Loucy (cell line): ENCODE measurements around the gene GTF3C1.

Source experiments
- H2AFZ ChIP-seq: fragments of 200-600 bp; sonication (generic); 2 replicates; pipeline ENCODE4 v1.6.0; 2016; ENCODE audit warnings: antibody characterized with exemption, mild to moderate bottlenecking, low read length, moderate library complexity
- H3F3A ChIP-seq: fragments of 200-600 bp; 2 replicates; pipeline ENCODE4 v1.6.0; 2016; ENCODE audit warnings: antibody characterized with exemption, low read depth, mild to moderate bottlenecking
- H3K27me3 ChIP-seq: fragments of 200-600 bp; sonication (generic); 2 replicates; pipeline ENCODE4 v1.6.1; 2014; ENCODE audit warnings: low read length, mild to moderate bottlenecking; ENCODE audit not compliant: insufficient read depth, poor library complexity, severe bottlenecking
- H3K36me3 ChIP-seq: fragments of 200-600 bp; sonication (generic); 2 replicates; pipeline ENCODE4 v1.6.1; 2016; ENCODE audit warnings: low read length; ENCODE audit not compliant: insufficient read depth
- H3K4me1 ChIP-seq: fragments of 200-600 bp; sonication (generic); 2 replicates; pipeline ENCODE4 v1.5.1; 2014; ENCODE audit warnings: low read length, mild to moderate bottlenecking; ENCODE audit not compliant: insufficient read depth, poor library complexity, severe bottlenecking
- H3K4me2 ChIP-seq: fragments of 200-600 bp; sonication (generic); 2 replicates; pipeline ENCODE4 v1.6.0; 2014; ENCODE audit warnings: antibody characterized with exemption, low read length, low read depth, mild to moderate bottlenecking; ENCODE audit not compliant: poor library complexity, severe bottlenecking
- H3K4me3 ChIP-seq: fragments of 200-600 bp; sonication (generic); 2 replicates; pipeline ENCODE4 v1.5.1; 2014; ENCODE audit warnings: low read length, mild to moderate bottlenecking, mixed read lengths; ENCODE audit not compliant: poor library complexity, severe bottlenecking
- H3K79me2 ChIP-seq: fragments of 200-600 bp; sonication (generic); 2 replicates; pipeline ENCODE4 v1.6.1; 2014; ENCODE audit warnings: low read length; ENCODE audit not compliant: insufficient read depth
- H3K9ac ChIP-seq: fragments of 200-600 bp; sonication (generic); 2 replicates; pipeline ENCODE4 v1.6.0; 2014; ENCODE audit warnings: mild to moderate bottlenecking, low read depth, low read length, moderate library complexity; ENCODE audit not compliant: poor library complexity, severe bottlenecking
- H3K9me2 ChIP-seq: fragments of 200-600 bp; sonication (generic); replicated peaks from 2 replicates; pipeline ENCODE4 v1.6.1; 2016; ENCODE audit warnings: low read depth, low read length, mixed read lengths
- H3K9me3 ChIP-seq: fragments of 200-600 bp; sonication (generic); 2 replicates; pipeline ENCODE4 v1.6.1; 2014; ENCODE audit warnings: mild to moderate bottlenecking, antibody characterized with exemption, low read length, low read depth; ENCODE audit not compliant: insufficient read depth
- H4K20me1 ChIP-seq: fragments of 200-600 bp; sonication (generic); 2 replicates; pipeline ENCODE4 v1.6.0; 2014; ENCODE audit warnings: antibody characterized with exemption, low read length, mild to moderate bottlenecking; ENCODE audit not compliant: insufficient read depth, poor library complexity, severe bottlenecking
- EZH2phosphoT487 ChIP-seq: fragments of 200-600 bp; IDR thresholded peaks from 2 replicates; pipeline ENCODE4 v1.6.1; 2018; ENCODE audit warnings: antibody characterized with exemption, mild to moderate bottlenecking, moderate library complexity, borderline replicate concordance
- TF ChIP-seq, protein P1 (sequence below): fragments of 200-600 bp; sonication (generic); conservative IDR thresholded peaks from 2 replicates; pipeline ENCODE4 v1.5.1; 2014; ENCODE audit warnings: mild to moderate bottlenecking, antibody characterized with exemption, low read length

GTF3C1 gene

DNA sequence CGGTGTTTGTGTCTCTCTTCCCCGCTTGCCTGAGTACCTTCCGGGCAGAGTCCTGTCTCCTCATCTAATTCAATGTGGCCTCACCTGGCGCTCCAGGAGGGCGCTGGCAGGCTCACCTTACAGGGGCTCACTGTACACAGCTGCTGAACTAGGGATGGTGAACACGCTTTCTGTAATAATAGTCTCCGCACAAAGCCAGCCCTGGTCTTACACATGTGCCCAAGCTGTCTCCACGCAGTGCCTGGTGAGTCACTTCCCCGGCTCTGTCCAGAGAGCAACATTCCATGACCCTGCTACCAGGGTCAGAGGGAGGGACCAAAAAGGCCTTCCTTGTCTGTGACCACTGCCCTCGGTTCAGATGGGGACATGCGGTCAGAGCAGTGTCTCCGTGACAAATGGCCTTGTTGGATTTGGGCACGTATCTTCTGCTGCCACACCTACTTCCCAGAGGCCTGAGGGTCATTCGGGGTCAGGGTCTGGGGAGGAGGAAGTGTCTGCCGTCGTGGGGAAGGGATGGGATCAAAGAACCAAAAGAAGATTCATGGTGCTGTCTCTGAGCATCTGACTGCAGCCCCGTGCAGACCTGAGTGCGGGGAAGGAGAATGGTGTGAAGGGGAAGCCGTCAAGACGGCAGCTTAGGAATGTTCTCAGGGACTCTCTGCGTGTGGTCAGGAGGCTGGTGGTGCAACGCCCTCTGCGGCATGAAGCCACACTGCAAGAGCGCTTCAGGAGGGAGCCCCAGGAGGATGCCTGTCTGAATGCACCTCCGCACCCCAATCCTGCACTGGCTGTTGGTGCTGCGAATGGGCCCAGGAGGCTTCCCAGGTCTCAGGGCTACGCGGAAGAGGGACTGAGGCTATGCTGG is 78.9 kb downstream of the GTF3C1 start:
- Histone ChIP-seq H3F3A (no peaks in the 10 kb centered on the region), H2AFZ (no peak overlapping the region), H4K20me1 (no peaks in the 10 kb centered on the region), H3K27me3 (no peaks in the 10 kb centered on the region), H3K4me1 (no peaks in the 10 kb centered on the region), H3K4me2 (no peak overlapping the region), H3K4me3 (no peak overlapping the region), H3K79me2 (no peaks in the 10 kb centered on the region), H3K9ac (no peak overlapping the region), H3K9me2 (no peaks in the 10 kb centered on the region), H3K9me3 (no peaks in the 10 kb centered on the region), H3K36me3 (peaks cover 90% of the 10 kb centered on the region; the same call in 1 of the 2 replicates)
- TF ChIP-seq EZH2phosphoT487 = no peak
- TF ChIP-seq, protein P1, sequence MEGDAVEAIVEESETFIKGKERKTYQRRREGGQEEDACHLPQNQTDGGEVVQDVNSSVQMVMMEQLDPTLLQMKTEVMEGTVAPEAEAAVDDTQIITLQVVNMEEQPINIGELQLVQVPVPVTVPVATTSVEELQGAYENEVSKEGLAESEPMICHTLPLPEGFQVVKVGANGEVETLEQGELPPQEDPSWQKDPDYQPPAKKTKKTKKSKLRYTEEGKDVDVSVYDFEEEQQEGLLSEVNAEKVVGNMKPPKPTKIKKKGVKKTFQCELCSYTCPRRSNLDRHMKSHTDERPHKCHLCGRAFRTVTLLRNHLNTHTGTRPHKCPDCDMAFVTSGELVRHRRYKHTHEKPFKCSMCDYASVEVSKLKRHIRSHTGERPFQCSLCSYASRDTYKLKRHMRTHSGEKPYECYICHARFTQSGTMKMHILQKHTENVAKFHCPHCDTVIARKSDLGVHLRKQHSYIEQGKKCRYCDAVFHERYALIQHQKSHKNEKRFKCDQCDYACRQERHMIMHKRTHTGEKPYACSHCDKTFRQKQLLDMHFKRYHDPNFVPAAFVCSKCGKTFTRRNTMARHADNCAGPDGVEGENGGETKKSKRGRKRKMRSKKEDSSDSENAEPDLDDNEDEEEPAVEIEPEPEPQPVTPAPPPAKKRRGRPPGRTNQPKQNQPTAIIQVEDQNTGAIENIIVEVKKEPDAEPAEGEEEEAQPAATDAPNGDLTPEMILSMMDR = no peak

- Histone ChIP-seq H3K79me2 (no peaks in the 10 kb centered on the region), H3K9me3 (no peaks in the 10 kb centered on the region), H3K9ac (no peak overlapping the region), H3K36me3 (peaks cover 90% of the 10 kb centered on the region; the same call in 1 of the 2 replicates), H3K27me3 (no peaks in the 10 kb centered on the region), H2AFZ (no peak overlapping the region), H3K4me1 (no peaks in the 10 kb centered on the region), H3K4me3 (no peak overlapping the region), H3K4me2 (no peak overlapping the region), H3K9me2 (no peaks in the 10 kb centered on the region), H4K20me1 (no peaks in the 10 kb centered on the region), H3F3A (no peaks in the 10 kb centered on the region)
- no peak for TF ChIP-seq EZH2phosphoT487
Observed at GRCh38 chr16:27468941-27469531, 80.7 kb downstream of the GTF3C1 start.

GRCh38 chr16:27465483-27465879 is 84.2 kb downstream of the GTF3C1 start:
- Histone ChIP-seq H3K4me2 (no peak overlapping the region), H3K9ac (no peak overlapping the region), H3K9me2 (no peaks in the 10 kb centered on the region), H3K79me2 (no peaks in the 10 kb centered on the region), H3K9me3 (no peaks in the 10 kb centered on the region), H3K4me1 (no peaks in the 10 kb centered on the region), H3K36me3 (peaks cover 94% of the 10 kb centered on the region; the same call in 1 of the 2 replicates), H3F3A (no peaks in the 10 kb centered on the region), H3K27me3 (no peaks in the 10 kb centered on the region), H2AFZ (no peak overlapping the region), H4K20me1 (no peaks in the 10 kb centered on the region), H3K4me3 (no peak overlapping the region)
- no peak for TF ChIP-seq EZH2phosphoT487
- TF ChIP-seq, protein P1 = no peak
